GDM1 (cell line): ENCODE results near the gene RBMS1.
A peak's percentile ranks its signal among the peaks of the same experiment; 100 is the strongest.

Experiments
- DNase-seq: peaks from one replicate; lab custom pipeline; 2025; lab: John Stamatoyannopoulos, UW

Gene RBMS1

DNA sequence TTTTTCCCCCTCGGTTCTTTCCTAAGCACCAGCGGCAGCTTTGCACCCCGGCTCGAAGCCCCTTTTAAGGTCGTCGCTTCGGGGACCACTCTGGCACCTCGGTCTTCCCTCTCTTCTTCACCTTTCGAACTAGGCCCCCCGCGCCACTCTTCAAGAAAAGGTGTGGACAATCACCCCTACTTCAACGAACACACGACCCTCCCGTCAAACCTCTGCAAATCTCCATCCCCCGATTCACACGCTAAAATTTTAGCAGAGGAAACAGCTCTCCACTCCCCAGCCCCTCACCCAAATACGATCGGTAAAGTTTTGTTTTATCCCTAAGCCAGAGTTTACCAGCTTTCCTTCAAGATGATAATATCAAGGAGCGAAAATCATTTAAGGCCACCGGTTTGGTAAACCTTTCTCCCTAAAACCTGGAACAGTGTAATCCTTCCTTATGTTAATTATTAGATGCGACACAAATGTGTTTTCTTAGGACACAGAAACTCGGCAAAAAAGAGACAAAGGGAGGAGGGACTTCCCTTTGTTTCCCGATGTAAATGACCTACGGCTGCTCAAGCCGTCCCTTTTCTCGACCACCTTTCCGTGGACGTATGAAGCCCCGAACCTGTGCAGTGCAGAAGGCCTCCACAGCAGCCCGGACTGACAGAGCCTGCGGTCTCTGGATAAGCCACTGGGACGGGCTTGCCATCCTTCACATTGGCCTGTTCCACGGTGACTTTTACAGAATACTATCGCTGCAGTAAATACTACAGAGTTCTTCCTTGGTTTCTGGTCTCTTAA lies 85.2 kb downstream of the RBMS1 start:
- no peak for DNase-seq

GRCh38 chr2:160407393-160408172 lies 86.0 kb downstream of the RBMS1 start:
- peak; percentile 55 for DNase-seq

DNA sequence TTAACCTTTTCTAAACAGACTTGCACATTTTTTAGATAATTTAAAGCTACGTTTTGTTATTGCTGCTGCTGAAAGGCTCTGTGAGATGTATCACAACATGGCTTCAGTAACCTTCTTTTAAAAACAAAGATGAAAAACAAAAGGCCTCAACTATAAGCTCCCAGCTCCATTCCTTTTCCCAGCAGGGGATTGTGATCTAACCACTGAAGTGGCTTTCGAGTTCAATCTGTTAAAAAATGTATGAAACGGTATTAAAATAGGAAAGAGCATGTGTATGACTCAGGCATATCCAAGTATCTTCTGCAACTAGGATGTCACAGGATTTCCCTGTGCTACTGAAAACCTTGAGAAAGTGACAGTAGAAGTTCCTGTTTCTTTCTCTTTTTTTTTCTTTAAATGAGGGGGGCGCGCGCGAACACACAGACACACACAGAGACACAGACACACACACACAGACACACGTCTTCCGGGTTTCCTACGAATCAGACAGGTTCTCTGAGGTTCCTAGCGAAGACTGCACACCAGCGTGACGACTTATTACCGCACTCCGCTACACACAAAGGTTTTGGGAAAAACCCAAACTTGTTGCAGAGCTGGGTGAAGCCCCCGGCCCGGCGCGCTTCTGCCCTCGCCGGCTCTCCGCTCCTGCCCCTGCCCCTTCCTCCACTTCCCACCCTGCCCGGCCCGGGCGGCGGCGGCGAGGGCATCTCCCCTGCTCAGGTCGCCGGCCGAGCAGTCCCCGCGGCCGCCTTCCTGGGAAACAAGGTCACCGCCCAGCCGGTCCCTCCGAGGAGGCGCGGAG lies 86.8 kb downstream of the RBMS1 start:
- DNase-seq: peak; percentile 71

- DNase-seq: no peak
Observed at GRCh38 chr2:160405077-160405867, 88.3 kb downstream of the RBMS1 start.

DNA sequence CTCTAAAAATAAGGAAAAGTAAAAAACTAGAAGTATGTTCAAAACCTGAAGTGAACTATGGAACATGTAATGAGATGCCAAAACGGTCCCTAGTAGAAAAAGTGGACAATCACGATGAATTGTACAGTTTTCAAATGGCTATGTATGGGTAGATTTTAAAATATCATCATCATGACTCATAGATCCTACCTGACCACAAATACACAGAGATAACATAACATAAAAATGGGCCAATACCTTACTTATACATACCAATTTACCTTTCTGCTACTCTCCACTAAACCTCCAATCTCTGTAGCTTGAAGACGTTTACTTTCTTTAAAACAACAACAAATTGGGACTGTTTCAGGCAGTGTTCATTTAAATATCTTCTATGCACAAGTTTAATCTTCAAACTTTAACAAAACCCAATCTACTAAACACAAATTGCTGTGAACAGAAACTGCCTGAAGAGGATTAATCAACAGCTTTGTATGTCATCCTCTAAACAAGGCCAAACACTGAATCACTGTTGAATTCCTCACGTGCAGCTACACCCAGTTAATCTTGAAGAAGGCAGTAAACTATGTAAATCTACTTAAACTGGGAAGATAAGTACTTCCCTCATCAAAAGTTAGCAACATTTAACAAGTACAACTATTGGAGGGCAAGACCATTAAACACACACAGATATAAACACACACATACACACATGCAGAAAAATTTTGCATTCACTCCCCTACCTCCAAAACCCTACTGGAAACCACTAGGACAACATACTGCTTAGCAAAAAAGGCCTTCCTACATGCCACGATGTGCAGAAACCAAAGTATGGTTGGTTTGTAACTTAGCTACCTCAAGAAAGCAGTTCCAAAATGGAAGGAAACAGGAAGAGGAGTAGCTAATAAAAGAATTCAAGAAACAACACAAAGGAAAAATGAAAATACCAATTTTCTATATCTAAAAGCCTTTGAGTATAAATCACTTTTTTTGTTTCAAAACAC lies 90.3 kb downstream of the RBMS1 start:
- DNase-seq: no peak

DNA sequence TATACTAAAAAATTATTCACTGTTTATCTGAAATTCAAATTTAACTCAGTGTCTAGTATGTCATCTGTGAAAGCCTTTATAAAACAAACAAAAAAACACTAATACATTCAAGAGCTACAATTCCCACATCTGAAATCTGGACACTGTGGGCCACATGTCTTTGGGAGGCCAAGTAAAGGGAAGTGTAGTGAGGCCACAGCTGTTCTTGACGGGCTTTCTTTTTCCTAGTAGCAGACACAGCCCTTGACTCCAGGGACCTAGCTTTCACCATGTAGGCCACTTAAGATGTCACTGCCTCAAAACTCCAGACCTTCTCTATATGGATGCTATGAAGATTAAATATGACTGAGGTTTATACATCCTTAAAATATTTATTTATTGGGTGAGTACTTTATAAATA lies 91.1 kb downstream of the RBMS1 start:
- DNase-seq: no peak

DNA sequence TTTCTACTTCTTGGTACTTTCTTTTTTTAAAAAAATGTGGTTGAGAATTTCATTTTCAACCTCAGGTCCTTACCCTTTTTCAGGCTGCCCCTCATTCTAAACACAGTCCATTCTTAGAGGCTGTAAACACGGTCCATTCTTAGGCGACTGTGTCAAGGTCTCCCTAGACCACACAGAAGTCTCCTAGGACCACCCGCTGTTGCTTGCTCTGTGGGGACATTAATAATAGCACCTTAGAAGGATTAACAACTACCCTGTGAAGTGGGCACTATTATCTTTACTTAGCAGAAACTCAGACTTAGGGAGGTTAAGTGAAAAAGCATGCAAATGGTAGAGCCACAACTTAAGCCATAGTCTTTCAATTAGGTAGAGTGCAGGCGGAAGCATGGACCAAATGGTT lies 91.7 kb downstream of the RBMS1 start:
- no peak for DNase-seq

GRCh38 chr2:160399880-160400279 lies 93.7 kb downstream of the RBMS1 start:
- DNase-seq: no peak

GRCh38 chr2:160397530-160397865 lies 96.1 kb downstream of the RBMS1 start:
- DNase-seq: no peak

- peak; percentile 38 for DNase-seq
Observed at GRCh38 chr2:160394153-160394552, 99.5 kb downstream of the RBMS1 start.

DNA sequence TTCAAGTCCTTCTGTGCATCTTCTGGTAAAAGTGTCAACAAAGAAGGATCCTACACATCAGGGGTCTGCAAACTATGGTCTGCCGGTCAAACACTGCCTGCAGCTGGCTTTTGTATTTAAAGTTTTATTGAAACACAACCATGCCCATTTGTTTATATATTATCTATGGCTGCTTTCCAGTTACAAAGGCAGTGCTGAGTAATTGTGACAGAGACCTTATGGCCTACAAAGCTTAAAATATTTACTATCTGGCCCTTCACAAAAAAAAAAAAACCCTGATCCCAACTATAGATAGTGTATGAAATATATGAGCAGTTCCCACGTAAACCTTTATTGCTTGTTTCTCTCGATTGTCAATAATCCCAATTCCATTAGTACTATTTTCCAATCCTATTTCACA lies 101.4 kb downstream of the RBMS1 start:
- no peak for DNase-seq

- DNase-seq: no peak
Observed at GRCh38 chr2:160390544-160391455, 102.8 kb downstream of the RBMS1 start.

- DNase-seq: no peak
Observed at GRCh38 chr2:160389875-160390274, 103.7 kb downstream of the RBMS1 start.

DNA sequence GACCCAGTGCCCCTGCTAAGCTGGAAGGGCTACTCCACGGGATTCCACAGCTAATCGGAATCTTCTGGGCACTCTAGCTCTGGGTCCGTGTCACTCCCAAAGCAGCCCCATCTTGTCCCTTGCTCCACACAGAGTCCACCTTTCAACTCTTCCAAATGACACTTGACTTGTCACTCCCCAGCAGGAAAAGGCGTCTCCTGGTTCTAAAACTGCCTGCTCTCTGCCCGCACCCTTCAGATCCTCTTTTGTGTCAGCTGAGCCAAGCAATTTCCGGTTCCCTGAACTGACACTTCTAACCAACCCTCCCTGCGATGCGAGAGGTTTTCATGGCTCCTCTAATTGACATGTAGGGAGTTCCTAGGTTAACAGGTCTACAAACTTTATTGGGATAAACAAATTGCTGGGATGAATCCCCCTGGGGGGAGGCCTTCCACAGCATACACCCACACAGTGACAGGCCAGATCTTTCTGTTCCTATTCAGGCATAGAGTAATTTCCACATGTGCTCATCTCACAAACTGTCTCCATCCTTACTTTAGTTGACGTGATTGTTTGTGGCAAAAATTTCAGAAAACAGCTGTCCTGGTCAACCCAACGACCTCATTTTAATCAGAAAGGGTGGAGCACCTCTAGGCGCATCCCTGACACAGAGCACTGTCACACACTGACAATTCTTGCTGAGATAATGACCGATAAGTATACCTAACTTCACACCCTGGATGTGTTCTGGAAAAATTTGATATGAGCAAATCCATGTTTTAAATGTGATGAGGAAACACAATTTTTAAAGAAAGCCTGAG lies 104.9 kb downstream of the RBMS1 start:
- peak; percentile 59 for DNase-seq

GRCh38 chr2:160387558-160388262 lies 105.9 kb downstream of the RBMS1 start:
- no peak for DNase-seq

- no peak for DNase-seq
Observed at GRCh38 chr2:160384791-160385190, 108.8 kb downstream of the RBMS1 start.

- DNase-seq: no peak
Observed at GRCh38 chr2:160381425-160381951, 112.1 kb downstream of the RBMS1 start.

DNA sequence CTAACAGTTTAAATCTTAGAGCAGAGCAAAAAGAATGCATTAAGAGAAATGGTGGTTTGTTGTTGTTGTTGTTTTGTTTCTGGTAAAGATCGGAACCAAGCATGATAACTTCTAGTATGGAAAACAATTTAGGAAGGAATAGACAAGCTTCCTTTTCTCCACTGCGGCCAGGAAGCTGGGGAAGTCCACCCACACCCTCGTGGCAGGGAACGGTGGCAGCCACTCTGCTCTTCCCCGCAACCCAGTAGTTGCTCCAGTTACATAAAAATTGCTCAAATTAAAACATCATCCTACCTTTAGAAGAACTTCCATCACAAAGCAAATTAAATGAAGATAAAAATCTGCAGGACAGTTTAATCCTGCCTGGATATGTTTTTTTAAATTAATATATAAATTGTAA lies 113.0 kb downstream of the RBMS1 start:
- DNase-seq: no peak
